ENCODE results near the gene APRT.

DNA sequence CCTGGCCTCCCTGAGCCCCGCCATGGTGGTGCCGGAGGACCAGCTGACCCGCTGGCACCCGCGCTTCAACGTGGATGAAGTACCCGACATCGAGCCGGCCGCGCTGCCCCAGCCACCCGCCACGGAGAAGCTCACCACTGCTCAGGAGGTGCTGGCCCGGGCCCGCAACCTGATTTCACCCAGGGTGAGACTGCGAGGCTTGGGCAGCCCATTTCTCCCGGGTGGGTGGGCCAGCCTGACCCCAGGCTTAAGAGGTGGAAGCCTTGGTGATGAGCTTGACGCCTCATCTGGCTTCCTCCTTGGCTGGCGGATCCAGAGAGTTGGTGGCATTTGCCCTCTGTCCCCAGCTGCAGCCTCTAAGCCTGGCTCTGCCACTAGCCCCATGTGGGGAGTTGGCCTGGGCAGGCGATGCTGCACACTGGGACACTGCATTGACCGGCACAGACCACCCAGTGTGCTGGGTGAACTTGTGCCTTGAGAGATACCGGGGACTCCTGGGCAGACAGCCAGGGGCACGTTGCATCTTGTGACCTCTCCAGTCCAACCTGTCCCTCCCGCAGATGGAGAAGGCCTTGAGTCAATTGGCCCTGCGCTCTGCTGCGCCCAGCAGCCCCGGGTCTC is 5.1 kb downstream of the APRT start:
- no peak for TF ChIP-seq CTCF (IDR thresholded peaks at IDR 0.05)
- no peak for TF ChIP-seq POLR2AphosphoS5 (IDR thresholded peaks at IDR 0.05)
- TF ChIP-seq POLR2A (IDR thresholded peaks at IDR 0.05): no peak
- no peak for TF ChIP-seq EP300 (IDR thresholded peaks at IDR 0.05)
